GM19035 (cell line): ENCODE measurements around the gene ELMO1.
A peak's percentile ranks its signal among the peaks of the same experiment; 100 is the strongest.
"Not testable (repeated sequence)": the region's sequence is repeated elsewhere in the genome, so short reads cannot be mapped to it uniquely, and the experiment has no call there.

Source experiments
- ATAC-seq: cut with Tn5 transposase; IDR thresholded peaks from one replicate; pipeline ENCODE4 v1.9.1; 2021; ENCODE audit not compliant: unreplicated experiment

Gene ELMO1

DNA sequence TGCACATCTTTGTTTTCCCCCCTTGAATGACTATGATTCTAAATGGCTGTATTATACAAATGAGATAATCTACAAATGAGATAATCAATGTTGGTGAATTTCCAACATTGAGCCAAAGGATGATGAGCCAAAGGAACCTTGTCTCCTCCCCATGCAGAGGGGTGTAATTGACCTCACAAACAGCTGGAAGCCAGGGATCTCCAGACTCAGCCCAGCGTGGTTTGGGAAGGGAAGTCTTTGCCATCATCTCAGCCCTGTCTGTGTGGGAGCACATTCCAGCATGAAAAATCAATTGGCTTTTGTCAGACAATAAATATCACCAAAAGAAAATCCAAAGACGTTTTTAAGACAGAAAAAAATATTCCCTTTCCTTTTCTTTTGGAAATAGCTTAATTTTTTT is 452.9 kb downstream of the ELMO1 start:
- ATAC-seq = no peak

DNA sequence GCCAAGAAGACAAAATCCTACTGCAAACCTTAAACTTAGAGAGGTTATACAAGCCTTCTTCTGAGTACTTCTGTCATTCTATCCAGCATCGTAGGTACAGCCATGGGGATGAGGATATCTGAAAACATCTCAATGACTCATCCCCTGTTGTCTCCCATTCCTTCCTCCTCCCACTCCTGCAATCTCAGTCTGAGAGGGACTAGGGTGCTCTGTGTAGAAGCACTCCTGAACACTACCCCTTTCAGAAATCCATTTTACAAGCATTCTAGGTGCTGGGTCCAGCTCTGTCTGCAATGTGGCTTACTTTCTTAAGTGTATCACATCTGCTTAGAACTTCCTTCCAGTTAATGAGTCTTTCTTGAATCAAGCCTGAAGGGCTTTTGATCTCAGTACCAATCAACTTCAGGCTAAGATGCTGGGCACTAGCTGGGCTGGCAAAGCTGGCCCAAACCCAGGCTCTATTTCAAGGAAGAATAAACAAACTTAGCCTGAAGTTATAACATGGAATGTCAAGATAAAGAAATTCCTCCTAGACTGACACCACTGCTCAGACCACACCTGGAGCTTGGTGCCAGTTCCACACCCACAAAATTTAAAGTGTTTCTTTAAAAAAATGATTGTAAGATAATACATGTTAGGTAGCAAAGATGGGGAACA is 454.1 kb downstream of the ELMO1 start:
- ATAC-seq = no peak

DNA sequence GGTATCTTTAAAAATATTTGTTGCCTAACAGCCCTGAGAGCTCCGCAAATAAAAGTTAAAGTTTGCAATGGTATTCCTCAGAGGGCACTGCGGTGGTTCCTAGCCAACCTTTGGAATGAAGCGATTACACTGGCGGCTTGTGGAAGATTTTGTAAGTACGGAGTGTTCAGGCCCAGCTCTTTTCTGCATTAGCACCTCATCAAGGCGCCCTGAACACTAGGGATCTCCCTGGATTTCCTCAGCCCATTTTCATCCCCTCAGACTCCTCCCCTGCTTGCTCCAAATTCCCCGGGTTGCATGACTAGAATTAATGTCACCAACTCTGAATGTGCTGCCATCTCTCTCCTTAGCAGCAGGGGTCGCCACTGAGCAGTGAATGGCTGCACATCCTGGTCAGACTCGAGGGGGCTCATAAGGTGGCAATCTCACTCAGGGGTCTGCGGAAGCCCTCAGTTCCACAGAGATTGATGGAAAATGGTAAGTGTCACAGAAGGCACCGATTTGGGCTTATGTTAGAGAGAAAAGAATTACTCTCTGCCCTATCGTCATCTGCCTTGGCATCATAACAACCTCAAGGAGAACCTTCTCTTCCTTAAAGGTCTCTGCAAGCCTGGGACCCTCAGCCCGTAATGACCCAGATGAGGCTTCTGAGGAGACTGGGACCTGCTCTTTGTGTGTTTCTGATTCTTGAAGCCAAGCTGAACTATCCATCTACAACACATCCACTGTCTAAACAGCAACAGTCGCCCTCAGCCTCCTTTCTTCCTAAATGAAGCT is 461.5 kb downstream of the ELMO1 start:
- ATAC-seq = peak; percentile 54

DNA sequence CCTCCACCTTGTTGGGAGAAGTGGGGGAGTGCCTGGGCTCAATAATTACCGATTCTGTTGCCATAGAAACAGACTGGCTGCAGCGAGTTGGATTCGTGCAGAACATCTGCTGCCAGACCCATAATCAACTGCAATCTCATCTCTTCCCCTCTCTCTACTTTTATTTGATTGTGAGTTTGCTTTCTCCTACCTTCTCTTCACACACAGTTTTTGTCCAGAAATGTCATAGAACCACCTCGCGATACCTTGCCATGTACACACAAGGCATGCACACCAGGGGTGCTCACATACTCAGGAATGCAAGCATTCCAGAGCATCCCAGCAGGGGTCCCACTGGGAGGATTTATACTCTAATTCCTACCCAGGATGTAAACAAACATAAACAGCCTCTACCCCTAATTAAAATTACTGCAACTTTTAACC is 462.1 kb downstream of the ELMO1 start:
- ATAC-seq = no peak

DNA sequence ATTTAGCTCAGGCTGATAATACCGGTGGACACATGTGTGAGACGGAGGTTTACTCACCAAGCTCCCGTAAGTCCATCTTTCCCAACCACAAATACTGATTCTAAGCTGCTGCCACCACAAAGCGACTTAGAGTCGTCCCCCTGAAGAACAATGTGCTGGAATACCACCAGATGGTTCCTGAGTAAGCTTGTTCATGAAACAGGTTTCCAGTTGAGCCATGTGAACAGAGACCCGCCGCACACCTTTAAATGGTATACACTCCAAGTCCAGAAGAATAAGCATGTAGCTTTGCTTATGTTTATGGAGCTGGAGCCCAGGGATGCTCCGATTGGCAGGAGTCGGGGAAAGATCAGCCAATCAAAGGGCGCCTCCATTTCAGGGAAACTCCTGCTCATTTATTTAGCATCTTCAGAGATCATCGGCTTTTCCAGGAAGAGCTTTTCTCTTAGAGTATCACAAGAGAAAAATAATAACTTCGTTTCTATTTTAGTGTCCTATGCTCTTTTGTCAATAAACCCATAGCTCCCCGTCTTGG is 462.7 kb downstream of the ELMO1 start:
- ATAC-seq = no peak

DNA sequence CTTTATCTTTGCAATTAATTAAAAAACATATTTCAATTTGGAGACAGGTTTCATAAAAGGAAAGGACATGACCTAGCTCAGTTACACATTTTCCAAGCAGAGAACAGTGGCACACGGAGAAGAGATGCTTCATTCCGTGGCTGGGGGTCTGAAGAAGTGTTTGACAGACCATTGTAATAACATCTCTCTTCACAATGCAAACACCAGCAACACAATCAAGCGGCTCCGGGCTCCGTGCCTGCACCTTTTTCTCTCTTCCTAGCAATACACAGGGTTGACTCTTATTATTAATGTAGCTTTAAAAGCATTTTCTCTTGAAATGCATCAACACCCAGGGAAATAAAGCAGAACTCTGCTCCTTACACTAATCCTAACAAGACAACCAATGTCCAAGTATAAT is 463.3 kb downstream of the ELMO1 start:
- ATAC-seq = no peak

DNA sequence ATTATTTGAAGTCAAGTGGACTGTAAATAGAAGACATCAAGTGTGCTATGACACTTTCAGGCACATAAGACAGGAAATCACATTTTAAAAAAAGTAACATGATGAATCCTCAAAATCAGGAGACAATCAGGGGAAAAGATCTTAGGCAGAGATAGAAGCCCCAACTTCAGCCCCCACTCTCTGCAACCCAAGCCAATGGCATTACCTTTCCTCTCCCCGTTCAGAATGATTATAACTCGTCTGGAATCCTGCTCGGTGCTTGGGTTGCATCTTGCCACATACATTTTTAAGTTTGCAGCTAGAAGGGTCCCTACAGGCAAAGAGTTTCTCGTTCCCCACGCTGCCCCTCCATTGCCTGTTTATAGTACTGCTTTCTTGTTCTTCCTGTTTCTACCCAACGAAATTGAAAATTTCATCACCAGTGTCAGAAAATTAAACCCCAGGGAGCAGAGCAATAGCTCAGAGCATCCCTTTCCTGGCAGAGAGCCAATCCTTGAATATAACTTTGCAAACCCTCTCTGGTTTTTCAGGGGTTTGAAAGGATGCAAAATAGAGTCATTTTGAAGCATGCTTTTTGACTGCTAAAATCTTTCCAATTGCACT is 463.9 kb downstream of the ELMO1 start:
- ATAC-seq = no peak

DNA sequence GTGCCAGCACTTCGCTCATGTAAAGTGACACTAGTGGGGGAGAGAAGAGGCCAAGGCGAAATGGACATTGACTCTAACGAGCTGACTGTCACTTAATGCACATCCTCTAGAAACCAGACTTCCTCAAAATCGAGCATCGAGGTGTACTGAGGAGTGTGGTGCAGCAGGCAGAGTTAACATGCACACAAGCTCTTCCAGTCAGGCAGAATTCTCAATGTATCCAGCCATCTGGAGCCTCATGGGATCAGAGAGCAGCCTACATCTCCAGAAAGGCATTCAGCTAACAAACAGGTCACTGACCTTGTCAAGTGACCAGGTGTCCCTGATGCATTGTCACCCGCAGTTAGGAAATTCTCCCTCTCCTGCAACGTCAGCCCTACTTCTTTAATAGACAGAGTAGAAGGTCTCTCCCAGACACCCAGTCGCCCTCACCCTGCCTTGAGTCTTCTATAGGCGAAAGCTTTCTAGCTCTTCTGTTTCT is 464.6 kb downstream of the ELMO1 start:
- ATAC-seq = no peak

DNA sequence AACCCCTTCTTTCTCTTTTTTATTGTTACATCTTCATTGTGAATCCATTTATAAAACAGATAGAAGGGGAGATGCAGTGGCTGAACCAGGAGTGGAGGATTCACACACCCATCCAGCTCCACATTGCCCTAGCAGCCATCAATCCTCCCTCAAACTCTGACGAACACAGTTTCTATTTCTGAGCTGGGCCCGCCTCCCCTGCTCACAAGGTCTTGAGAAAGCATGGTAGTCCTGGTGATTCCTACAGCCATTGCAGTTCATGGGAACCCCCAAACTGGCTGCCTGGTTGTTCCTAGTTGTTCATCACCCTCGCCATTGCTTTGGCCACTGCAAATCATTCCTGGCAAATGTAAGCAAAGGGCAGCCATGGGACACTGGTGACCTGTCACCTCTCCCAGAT is 465.9 kb downstream of the ELMO1 start:
- ATAC-seq = no peak

DNA sequence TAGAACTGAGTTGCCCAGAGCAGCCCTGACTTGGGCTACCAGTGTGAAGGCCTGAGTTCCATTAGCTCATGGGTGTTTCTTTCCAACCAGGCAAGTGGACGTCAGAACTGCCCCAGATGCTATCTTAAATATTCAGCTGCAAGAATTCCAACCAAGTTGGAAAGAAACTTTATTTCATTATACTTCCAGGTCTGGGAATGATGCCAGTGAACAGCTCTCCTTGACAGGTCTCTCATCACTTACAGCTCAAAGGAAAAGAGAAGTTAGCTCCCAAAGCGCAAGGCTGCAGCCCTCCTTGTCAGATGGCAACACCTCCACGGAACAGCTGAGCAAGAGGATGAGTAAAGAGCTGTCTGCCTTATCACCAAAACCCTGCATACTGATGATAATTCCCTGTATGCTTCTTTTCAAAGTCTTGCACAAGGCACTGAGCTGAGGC is 468.8 kb downstream of the ELMO1 start:
- no peak for ATAC-seq

DNA sequence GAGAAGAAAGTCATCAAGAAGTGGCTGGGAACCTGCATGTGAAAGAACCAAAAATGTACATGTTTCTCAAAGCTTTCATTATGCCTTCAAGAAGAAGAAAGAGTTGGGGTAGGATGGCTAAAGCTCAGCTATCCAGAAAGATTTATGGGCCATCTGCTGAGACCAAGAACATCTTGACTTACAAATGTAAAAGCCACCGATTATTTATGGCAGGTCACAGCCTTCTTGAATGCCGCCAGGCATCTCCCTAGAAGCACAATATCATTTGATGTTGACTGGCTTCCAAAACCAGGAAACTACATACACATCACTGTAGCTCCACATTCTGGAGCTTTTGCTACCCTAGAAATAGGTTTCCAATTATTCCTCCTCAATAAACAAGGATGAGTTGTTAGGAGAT is 470.2 kb downstream of the ELMO1 start:
- ATAC-seq = no peak

DNA sequence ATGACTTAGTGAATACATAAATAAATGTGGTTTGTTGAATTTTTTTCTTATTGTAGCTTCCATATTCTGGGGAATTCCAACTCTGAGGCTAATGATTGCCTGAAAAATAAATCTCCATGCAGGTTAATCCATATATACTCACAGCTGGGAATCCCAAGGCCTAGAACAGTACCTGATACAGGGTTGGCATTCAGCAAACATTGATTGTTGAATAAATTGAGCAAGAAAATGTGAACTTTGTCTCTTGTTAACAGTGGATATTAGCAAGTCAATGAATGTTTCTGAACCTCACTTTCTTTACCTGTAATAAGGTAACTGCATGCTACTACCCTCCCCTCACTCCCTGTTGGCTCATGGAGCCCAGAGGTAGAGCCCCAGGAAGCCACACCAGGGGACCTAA is 470.8 kb downstream of the ELMO1 start:
- ATAC-seq = no peak

DNA sequence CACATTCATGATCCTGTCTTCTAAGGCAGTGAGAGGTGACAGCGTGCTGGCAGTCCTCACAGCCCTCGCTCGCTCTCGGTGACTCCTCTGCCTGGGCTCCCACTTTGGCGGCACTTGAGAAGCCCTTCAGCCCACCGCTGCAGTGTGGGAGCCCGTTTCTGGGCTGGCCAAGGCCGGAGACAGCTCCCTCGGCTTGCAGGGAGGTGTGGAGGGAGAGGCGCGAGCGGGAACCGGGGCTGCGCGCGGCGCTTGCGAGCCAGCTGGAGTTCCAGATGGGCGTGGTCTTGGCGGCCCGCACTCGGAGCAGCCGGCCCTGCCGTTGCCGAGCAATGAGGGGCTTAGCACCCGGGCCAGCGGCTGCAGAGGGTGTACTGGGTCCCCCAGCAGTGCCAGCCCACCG is 475.1 kb downstream of the ELMO1 start:
- not testable (repeated sequence) for ATAC-seq

DNA sequence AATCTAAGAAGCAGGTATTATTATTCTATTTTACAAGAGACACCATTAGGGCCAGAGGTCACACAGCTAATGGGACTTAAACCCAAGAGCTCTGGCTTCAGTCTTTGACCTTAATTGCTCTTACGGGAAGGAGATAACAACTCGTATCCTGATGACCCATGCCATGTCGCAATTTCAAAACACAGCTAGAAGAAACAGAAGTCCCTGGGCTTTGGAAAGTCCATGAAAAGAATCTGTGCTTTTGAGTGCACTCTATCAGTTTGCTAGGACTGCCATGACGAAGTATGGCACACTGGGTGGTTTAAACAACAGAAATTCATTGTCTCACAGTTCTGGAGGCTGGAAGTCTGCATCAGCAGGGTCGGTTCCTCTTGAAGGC is 476.5 kb downstream of the ELMO1 start:
- ATAC-seq = no peak

DNA sequence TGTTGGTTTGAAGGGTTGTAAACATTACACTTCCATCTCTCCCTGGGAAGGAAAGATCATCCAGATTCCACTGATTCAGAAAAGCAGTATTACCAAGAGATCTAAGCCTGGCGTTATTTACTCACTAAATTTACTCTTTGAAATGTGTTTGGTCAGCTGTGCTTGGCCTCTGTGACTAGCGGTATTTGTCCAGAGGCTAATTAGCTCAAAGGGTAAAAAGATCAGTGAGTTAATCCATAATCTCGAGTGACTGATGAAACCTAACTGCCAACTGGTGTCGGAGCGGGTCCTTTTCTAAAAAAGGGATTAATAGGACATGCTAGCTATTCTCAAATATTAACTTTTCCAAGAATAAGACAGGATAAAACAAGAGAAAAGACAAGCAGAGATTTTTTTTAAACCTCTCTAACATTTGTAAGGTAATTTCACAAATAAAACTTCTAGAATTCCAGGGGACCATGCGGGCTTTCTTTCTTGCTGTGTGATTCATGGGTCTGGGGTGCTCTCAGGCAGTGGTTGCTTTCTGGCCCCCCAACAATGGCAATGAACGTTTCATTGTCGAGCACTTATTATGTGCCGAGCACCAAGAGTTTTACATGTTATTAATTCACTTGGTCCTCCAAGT is 477.0 kb downstream of the ELMO1 start:
- no peak for ATAC-seq

DNA sequence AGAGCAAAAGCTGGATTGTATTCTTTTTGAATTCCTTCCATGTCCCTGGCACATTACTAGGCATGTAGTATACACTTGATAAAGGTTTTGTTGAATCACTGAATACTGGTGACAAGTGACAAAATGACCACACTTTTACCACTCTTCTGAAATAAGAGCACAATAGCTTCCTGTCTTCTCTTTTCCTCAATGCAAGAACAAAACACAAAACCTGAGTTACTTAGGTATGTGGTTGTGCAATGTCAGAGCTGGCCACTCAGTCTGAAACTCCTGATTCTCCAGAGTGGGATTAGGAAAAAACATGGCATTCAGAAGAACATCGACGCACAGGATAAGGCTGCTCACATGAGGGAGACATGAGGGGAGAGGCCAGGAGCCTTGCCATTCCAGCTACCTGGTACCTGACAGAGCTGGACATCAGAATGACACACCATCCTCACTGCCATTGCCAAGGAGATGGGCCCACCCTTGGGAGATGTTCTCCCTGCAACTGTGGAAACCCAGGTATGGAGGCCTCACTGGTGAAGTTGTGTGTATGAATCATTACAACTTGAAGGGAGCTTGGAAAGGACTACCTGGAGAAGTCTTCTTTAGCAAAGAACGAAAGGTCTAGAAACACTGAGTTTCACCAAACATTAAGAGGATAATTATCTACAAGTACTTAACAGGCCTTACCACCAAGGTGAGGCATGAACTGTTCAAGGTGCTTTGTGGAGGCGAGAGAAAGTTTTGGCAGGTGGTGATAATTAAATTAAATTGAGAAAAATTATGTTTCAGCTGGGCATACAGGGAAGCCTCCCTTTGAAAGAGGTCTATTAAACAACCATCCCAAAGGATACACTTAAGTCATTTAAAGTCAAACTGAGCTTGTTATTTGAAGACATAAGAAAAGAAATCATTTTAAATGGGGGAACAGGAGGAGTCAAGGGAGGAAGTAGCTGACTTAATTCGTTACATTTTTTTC is 477.8 kb downstream of the ELMO1 start:
- ATAC-seq = no peak

DNA sequence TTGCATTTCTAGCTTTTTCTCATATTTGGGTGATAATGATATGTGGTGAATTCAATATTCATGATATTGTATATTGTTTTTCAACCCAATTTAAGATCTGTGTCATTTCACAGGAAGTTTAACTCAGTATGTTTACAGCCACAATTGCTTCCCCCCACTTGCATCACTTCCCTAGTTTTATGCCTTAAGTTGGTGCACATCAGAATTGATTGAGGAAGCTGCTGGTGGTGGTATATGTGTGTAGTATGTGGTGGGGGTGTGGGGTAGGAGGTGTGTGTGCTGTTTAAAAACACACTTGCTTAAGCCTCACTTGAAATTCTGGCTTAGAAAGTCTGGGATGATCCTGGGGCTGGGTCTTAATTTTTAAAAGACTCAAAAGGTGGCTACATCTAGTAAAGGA is 479.3 kb downstream of the ELMO1 start:
- ATAC-seq = no peak

DNA sequence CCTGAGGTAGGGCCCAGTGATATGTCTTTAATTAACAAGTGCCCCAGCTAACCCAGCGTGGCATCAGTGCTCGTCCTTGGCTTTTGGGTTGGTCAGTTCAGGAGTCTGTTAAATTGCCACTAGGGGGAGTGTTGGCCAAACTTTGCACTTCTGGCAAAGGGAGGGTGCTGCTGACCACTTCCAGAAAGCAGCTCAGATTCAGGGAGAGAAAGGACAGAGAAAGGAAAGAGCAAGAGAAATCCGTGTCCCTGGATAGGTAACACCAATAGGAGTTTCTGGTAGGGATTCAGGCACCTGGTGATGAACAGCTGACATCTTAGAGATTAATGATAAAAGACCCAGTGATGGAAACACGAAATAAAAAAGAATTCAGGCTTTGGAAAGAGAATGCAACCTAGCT is 481.3 kb downstream of the ELMO1 start:
- ATAC-seq = no peak

DNA sequence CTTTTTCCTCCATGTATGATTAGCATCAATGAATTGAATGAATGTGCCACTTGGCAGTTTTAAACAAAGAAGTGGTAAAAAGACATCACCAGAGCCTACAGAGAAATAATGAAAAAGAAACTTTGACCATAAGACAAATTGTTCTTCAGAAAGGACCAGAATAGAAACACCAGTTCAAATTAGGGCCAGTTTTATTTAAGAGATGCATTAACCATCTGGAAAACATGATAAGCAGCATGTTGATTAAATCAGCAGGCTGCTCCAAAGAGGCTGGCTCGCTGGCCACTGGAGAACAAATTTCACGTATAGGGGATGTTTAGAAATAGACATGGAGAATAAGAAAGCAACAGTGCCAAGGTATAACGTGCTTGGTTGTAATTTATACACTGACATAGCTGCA is 482.0 kb downstream of the ELMO1 start:
- ATAC-seq = no peak

DNA sequence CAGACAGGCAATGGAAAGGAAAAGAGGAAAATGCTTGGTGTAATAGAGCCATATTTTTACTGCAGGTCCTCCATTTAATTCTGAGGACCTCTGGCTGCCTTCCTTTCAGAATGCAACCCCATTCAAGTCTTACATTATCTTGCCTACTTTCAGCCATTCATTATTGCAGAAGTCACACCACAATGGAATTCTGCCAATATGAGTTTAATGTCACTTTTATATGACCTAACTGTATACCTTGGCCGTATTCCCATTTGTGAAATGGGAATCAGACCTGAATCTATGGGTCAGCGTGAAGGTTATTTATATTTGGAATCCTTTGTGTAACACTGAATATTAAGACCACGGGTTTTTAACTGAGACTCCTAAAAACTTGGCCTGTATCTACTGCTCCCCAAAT is 482.6 kb downstream of the ELMO1 start:
- no peak for ATAC-seq
